SH-SY5Y (cell line): Measurements from ENCODE around the gene OR8G5.

Experiments used
- GATA2 ChIP-seq: IDR thresholded peaks from 2 replicates; pipeline ENCODE4 v1.6.1; 2011; ENCODE audit warnings: mild to moderate bottlenecking, low read depth, low read length
- GATA3 ChIP-seq: IDR thresholded peaks from 2 replicates; pipeline ENCODE4 v1.6.1; 2011; ENCODE audit warnings: low read depth, mild to moderate bottlenecking, low read length, moderate library complexity

The OR8G5 gene

GRCh38 chr11:124277207-124277606 is 21.0 kb downstream of the OR8G5 start:
- TF ChIP-seq GATA3 (no peak), GATA2 (no peak)

GRCh38 chr11:124277804-124278203 is 21.6 kb downstream of the OR8G5 start:
- TF ChIP-seq GATA2 (no peak), GATA3 (no peak)

GRCh38 chr11:124278261-124278660 is 22.1 kb downstream of the OR8G5 start:
- TF ChIP-seq GATA3 (no peak), GATA2 (no peak)

GRCh38 chr11:124285610-124286344 is 29.6 kb downstream of the OR8G5 start:
- TF ChIP-seq GATA3: no peak
- TF ChIP-seq GATA2: no peak

- TF ChIP-seq GATA3 (no peak), GATA2 (no peak)
Observed at GRCh38 chr11:124294687-124295086, 38.5 kb downstream of the OR8G5 start.

GRCh38 chr11:124296016-124296415 is 39.8 kb downstream of the OR8G5 start:
- no peak for TF ChIP-seq GATA2

GRCh38 chr11:124297921-124298320 is 41.7 kb downstream of the OR8G5 start:
- no peak for TF ChIP-seq GATA3
- no peak for TF ChIP-seq GATA2

GRCh38 chr11:124301548-124301947 is 45.4 kb downstream of the OR8G5 start:
- TF ChIP-seq GATA3: no peak
- TF ChIP-seq GATA2: no peak

- TF ChIP-seq GATA3: no peak
- TF ChIP-seq GATA2: no peak
Observed at GRCh38 chr11:124302347-124303125, 46.4 kb downstream of the OR8G5 start.

- no peak for TF ChIP-seq GATA2
- TF ChIP-seq GATA3: no peak
Observed at GRCh38 chr11:124307093-124307492, 50.9 kb downstream of the OR8G5 start.

GRCh38 chr11:124310721-124311120 is 54.5 kb downstream of the OR8G5 start:
- TF ChIP-seq GATA2: no peak
- no peak for TF ChIP-seq GATA3

- TF ChIP-seq GATA2: no peak
- no peak for TF ChIP-seq GATA3
Observed at GRCh38 chr11:124311269-124311668, 55.1 kb downstream of the OR8G5 start.

GRCh38 chr11:124311670-124312069 is 55.5 kb downstream of the OR8G5 start:
- TF ChIP-seq GATA3 (no peak), GATA2 (no peak)

GRCh38 chr11:124313131-124313530 is 57.0 kb downstream of the OR8G5 start:
- TF ChIP-seq GATA2 (no peak), GATA3 (no peak)

- TF ChIP-seq GATA2 (no peak), GATA3 (no peak)
Observed at GRCh38 chr11:124313849-124314248, 57.7 kb downstream of the OR8G5 start, which contains the start of gene OR8D1. TSS of gene OR8D1 (minus strand) at chr11:124313949. CDS start at chr11:124310766, 3,183 bp downstream.

GRCh38 chr11:124315052-124315451 is 58.9 kb downstream of the OR8G5 start:
- TF ChIP-seq GATA3: no peak
- no peak for TF ChIP-seq GATA2
